ENCODE measurements around the gene BCL2A1. TPM values are rescaled to one million over a fixed set of nuclear protein-coding genes. Genes with fewer than 3 reads are reported as not detected.
"Not testable (repeated sequence)": the region's sequence is repeated elsewhere in the genome, so short reads cannot be mapped to it uniquely, and the experiment has no call there.

BCL2A1 gene
- 10 to 100 TPM; 25.4 to 28.5 TPM for total RNA-seq
- 10 to 100 TPM; 26.5 to 28.0 TPM for polyA plus RNA-seq

DNA sequence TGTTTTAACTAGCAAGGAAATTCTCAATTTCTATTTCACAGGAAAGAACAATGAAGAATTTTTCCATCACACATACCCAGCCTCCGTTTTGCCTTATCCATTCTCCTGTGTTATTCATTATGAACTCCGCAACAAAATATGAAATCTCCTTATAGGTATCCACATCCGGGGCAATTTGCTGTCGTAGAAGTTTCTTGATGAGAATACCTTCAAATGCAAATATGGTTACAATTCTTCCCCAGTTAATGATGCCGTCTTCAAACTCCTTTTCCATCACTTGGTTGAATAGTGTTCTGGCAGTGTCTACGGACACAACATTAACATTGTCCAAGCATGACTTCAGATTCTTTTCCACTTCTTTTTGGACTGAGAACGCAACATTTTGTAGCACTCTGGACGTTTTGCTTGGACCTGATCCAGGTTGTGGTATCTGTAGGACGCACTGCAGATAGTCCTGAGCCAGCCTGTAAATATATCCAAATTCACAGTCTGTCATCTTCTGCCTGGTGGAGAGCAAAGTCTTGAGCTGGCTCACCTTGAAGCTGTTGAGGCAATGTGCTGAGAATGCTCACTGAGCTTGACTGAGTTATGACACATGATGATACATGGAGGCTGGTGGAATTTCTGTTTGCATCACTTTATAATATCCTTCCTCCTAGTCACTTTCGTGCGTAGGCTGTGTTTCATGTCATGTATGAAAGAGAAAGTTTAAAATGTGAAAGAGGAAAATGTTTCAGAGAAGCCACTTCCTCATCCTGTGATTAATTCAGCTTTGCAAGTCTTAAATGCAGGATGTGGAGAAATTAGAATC lies at the start of gene BCL2A1:
Gene BCL2A1, minus strand, starts transcription at position 573 of the 811 bp plus-strand sequence. Its CDS starts 77 bp downstream, at position 496.
- H3K27ac ChIP-seq (ENCODE audit: low read depth, low read length), result peak within 1 kb of the TSS; percentile 64
- intact Hi-C loops (cut with micrococcal nuclease), result loop anchor here (1.0 to 2.0 kb wide), 4 partner anchors 22 to 90 kb away; partner anchors contain the start of gene MTHFS
- peak; percentile 67 to 82 (median 77) for DNase-seq
- peak within 1 kb of the TSS; percentile 87 to 98 (median 92) for H3K4me3 Mint-ChIP-seq
- H3K4me3 ChIP-seq (ENCODE audit: low read length in 2 of 2), result peak within 1 kb of the TSS; percentile 69 to 92
- peaks cover 0 to 8% of the 10 kb centered on the region in 2 donors for H3K36me3 Mint-ChIP-seq
- no peaks in the 10 kb centered on the region for H3K27me3 ChIP-seq (ENCODE audit: insufficient read depth, low read length)
- H3K4me1 ChIP-seq (ENCODE audit: insufficient read depth, low read length), result peaks cover 52% of the 10 kb centered on the region
- peak within 1 kb of the TSS; percentile 90 to 98 (median 95) for H3K27ac Mint-ChIP-seq
- H3K9me3 Mint-ChIP-seq, result peaks cover 0 to 2% (median 0%) of the 10 kb centered on the region in 8 donors
- H3K27me3 Mint-ChIP-seq, result no peaks in the 10 kb centered on the region
- peaks cover 38 to 63% (median 51%) of the 10 kb centered on the region in 4 donors for H3K4me1 Mint-ChIP-seq
- CTCF ChIA-PET (ENCODE audit: partially characterized antibody), result interaction anchor here (1.0 to 1.6 kb wide), 3 partner anchors 23 to 117 kb away, joined by 3 to 8 read pairs (median 3); no protein-coding TSS in a partner anchor
- no peaks in the 10 kb centered on the region for H3K9me3 ChIP-seq (ENCODE audit: control insufficient read depth in 1 of 2, low read length in 2 of 2)
- H3K36me3 ChIP-seq (ENCODE audit: insufficient read depth, low read length), result no peaks in the 10 kb centered on the region
- POLR2A ChIA-PET (ENCODE audit: partially characterized antibody), result interaction anchor here (0.8 to 7.0 kb wide), 6 partner anchors 11 to 90 kb away, joined by 3 to 165 read pairs (median 7); partner anchors contain the start of gene MTHFS

DNA sequence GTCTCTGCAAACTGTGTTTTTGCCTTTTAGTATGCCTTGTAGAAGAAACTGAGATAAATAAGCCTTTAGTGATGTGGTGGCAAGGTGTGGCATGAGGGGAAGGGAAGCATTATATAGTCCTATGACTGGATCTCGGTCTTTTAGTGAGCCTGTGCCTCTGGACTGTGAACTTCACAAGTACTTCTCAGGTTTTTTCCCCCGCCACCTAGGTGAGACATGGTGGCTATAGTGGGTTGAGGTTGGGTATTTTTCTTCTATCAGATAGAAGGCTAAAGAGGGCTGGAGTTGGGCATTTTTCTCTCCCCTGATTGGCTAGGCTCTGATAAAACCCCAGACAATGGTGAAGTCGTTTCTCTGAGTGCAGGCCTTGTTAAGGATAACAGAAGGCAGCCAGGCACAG lies 49.7 kb upstream of the BCL2A1 start:
- CTCF ChIA-PET (ENCODE audit: partially characterized antibody), result no interaction called here
- POLR2A ChIA-PET (ENCODE audit: partially characterized antibody), result no interaction called here
- Mint-ChIP-seq H3K27me3 (peaks cover 12% of the 10 kb centered on the region in 2 donors), H3K36me3 (no peaks in the 10 kb centered on the region), H3K27ac (peak overlapping the region in 1 of 7 donors; percentile 8), H3K4me1 (peaks cover 0 to 4% (median under 1%) of the 10 kb centered on the region in 4 donors), H3K9me3 (peaks cover 0 to 4% (median 0%) of the 10 kb centered on the region in 8 donors), H3K4me3 (no peak overlapping the region)
- intact Hi-C loops (cut with micrococcal nuclease), result no loop called here
- Histone ChIP-seq H3K9me3 (ENCODE audit: control insufficient read depth in 1 of 2, low read length in 2 of 2) (no peaks in the 10 kb centered on the region), H3K4me3 (ENCODE audit: low read length in 2 of 2) (no peak overlapping the region), H3K27me3 (ENCODE audit: insufficient read depth, low read length) (no peaks in the 10 kb centered on the region), H3K27ac (ENCODE audit: low read depth, low read length) (no peak overlapping the region), H3K36me3 (ENCODE audit: insufficient read depth, low read length) (no peaks in the 10 kb centered on the region), H3K4me1 (ENCODE audit: insufficient read depth, low read length) (no peaks in the 10 kb centered on the region)
- no peak for DNase-seq

DNA sequence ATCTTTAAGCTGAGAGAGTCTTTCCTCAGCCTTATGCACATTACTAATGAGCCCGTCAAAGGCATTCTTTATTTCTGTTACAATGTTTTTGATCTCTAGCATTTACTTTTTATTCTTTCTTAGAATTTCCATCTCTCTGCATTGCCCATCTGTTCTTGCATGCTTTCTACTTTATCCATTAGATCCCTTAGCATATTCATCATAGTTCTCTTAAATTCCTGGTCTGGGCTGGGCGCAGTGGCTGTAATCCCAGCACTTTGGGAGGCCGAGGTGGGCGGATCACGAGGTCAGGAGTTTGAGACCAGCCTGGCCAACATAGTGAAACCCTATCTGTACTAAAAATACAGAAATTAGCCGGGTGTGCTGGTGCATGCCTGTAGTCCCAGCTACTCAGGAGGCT lies 49.2 kb upstream of the BCL2A1 start:
- H3K4me1 Mint-ChIP-seq; H3K27ac Mint-ChIP-seq; intact Hi-C loops (cut with micrococcal nuclease); H3K36me3 ChIP-seq (ENCODE audit: insufficient read depth, low read length); H3K9me3 Mint-ChIP-seq; POLR2A ChIA-PET (ENCODE audit: partially characterized antibody); H3K36me3 Mint-ChIP-seq; H3K27me3 ChIP-seq (ENCODE audit: insufficient read depth, low read length); H3K27ac ChIP-seq (ENCODE audit: low read depth, low read length); H3K4me3 Mint-ChIP-seq; H3K4me3 ChIP-seq (ENCODE audit: low read length in 2 of 2); H3K9me3 ChIP-seq (ENCODE audit: control insufficient read depth in 1 of 2, low read length in 2 of 2); H3K4me1 ChIP-seq (ENCODE audit: insufficient read depth, low read length); CTCF ChIA-PET (ENCODE audit: partially characterized antibody); DNase-seq: not testable (repeated sequence)
- peaks cover 12% of the 10 kb centered on the region in 2 donors for H3K27me3 Mint-ChIP-seq

DNA sequence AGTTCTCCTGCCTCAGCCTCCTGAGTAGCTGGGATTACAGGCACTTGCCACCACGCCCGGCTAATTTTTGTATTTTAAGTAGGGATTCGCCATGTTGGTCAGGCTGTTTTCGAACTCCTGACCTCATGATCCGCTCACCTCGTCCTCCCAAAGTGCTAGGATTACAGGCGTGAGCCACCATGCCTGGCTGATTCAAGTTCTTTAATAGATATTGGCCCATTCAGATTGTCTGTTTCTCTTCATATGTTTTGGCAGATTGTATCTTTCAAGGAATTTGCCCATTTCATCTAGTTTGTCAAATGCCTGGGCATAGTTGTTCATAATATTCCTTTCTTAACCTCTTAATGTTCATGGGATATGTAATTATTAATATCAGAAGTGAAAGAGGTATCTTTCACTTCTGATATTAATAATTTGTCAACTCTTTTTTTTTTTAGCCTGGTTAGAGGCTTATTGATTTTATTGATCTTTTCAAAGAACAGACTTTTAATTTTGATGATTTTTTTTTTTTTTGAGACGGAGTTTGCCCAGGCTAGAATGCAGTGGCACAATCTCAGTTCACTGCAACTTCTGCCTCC lies 48.3 kb upstream of the BCL2A1 start:
- Mint-ChIP-seq H3K27me3 (peaks cover 12% of the 10 kb centered on the region in 2 donors), H3K9me3 (peaks cover 0 to 4% (median 0%) of the 10 kb centered on the region in 8 donors), H3K4me1 (peaks cover 0 to 4% (median under 1%) of the 10 kb centered on the region in 4 donors), H3K4me3 (no peak overlapping the region), H3K36me3 (no peaks in the 10 kb centered on the region), H3K27ac (no peak overlapping the region)
- no peak overlapping the region for H3K27ac ChIP-seq (ENCODE audit: low read depth, low read length)
- POLR2A ChIA-PET (ENCODE audit: partially characterized antibody), result no interaction called here
- no peaks in the 10 kb centered on the region for H3K9me3 ChIP-seq (ENCODE audit: control insufficient read depth in 1 of 2, low read length in 2 of 2)
- no peaks in the 10 kb centered on the region for H3K36me3 ChIP-seq (ENCODE audit: insufficient read depth, low read length)
- no peak for DNase-seq
- CTCF ChIA-PET (ENCODE audit: partially characterized antibody), result no interaction called here
- H3K4me3 ChIP-seq (ENCODE audit: low read length in 2 of 2), result no peak overlapping the region
- intact Hi-C loops (cut with micrococcal nuclease), result no loop called here
- H3K4me1 ChIP-seq (ENCODE audit: insufficient read depth, low read length), result no peaks in the 10 kb centered on the region
- H3K27me3 ChIP-seq (ENCODE audit: insufficient read depth, low read length), result no peaks in the 10 kb centered on the region

DNA sequence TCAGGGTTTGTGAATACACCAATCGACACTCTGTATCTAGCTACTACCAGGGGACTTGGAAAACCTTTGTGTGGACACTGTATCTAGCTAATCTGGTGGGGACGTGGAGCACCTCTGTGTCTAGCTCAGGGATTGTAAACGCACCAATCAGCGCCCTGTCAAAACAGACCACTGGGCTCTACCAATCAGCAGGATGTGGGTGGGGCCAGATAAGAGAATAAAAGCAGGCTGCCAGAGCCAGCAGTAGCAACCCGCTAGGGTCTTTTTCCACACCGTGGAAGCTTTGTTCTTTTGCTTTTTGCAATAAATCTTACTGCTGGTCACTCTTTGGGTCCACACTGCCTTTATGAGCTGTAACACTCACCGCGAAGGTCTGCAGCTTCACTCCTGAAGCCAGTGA lies 46.1 kb upstream of the BCL2A1 start:
- H3K4me1 ChIP-seq (ENCODE audit: insufficient read depth, low read length); POLR2A ChIA-PET (ENCODE audit: partially characterized antibody); H3K4me3 ChIP-seq (ENCODE audit: low read length in 2 of 2); H3K27ac ChIP-seq (ENCODE audit: low read depth, low read length); H3K36me3 Mint-ChIP-seq; H3K4me3 Mint-ChIP-seq; H3K36me3 ChIP-seq (ENCODE audit: insufficient read depth, low read length); DNase-seq; H3K9me3 ChIP-seq (ENCODE audit: control insufficient read depth in 1 of 2, low read length in 2 of 2); H3K9me3 Mint-ChIP-seq; H3K4me1 Mint-ChIP-seq; H3K27me3 Mint-ChIP-seq; H3K27ac Mint-ChIP-seq; intact Hi-C loops (cut with micrococcal nuclease); CTCF ChIA-PET (ENCODE audit: partially characterized antibody); H3K27me3 ChIP-seq (ENCODE audit: insufficient read depth, low read length): not testable (repeated sequence)

DNA sequence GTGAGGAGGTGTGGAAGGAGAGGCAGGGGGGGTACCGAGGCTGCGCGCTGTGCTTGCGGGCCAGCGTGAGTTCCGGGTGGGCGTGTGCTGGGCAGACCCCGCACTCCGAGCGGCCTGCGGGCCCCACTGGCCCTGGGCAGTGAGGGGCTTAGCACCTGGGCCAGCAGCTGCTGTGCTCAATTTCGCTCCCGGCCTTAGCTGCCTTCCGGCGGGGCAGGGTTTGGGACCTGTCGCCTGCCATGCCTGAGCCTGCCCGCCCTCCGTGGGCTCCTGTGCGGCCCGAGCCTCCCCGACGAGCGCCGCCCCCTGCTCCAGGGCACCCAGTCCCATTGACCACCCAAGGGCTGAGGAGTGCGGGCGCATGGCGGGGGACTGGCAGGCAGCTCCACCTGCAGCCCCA lies 45.5 kb upstream of the BCL2A1 start:
- POLR2A ChIA-PET (ENCODE audit: partially characterized antibody); H3K4me1 ChIP-seq (ENCODE audit: insufficient read depth, low read length); H3K9me3 ChIP-seq (ENCODE audit: control insufficient read depth in 1 of 2, low read length in 2 of 2); H3K4me3 Mint-ChIP-seq; intact Hi-C loops (cut with micrococcal nuclease); CTCF ChIA-PET (ENCODE audit: partially characterized antibody); H3K27me3 Mint-ChIP-seq; H3K27ac Mint-ChIP-seq; DNase-seq; H3K4me1 Mint-ChIP-seq; H3K9me3 Mint-ChIP-seq; H3K36me3 Mint-ChIP-seq; H3K4me3 ChIP-seq (ENCODE audit: low read length in 2 of 2); H3K27ac ChIP-seq (ENCODE audit: low read depth, low read length); H3K27me3 ChIP-seq (ENCODE audit: insufficient read depth, low read length); H3K36me3 ChIP-seq (ENCODE audit: insufficient read depth, low read length): not testable (repeated sequence)

DNA sequence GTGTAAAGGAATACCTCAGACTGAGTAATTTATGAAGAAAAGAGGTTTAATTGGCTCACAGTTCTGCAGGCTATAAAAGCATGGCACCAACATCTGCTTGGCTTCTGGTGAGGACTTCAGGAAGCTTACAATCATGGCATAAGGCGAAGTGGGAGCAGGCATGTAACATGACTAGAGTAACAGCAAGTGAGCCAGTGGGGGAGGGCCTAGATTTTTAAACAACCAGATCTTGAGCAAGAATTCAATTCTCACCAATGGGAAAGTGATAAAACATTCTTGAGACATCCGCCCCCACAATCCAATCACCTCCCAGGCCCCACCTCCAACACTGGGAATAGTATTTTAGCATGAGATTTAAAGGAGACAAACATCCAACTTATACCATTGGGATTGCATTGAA lies 44.2 kb upstream of the BCL2A1 start:
- Histone ChIP-seq H3K9me3 (ENCODE audit: control insufficient read depth in 1 of 2, low read length in 2 of 2) (no peaks in the 10 kb centered on the region), H3K27ac (ENCODE audit: low read depth, low read length) (no peak overlapping the region), H3K4me3 (ENCODE audit: low read length in 2 of 2) (no peak overlapping the region), H3K36me3 (ENCODE audit: insufficient read depth, low read length) (no peaks in the 10 kb centered on the region), H3K4me1 (ENCODE audit: insufficient read depth, low read length) (no peaks in the 10 kb centered on the region), H3K27me3 (ENCODE audit: insufficient read depth, low read length) (no peaks in the 10 kb centered on the region)
- Mint-ChIP-seq H3K4me1 (peaks cover 0 to 2% (median 0%) of the 10 kb centered on the region in 4 donors), H3K4me3 (no peak overlapping the region), H3K36me3 (no peaks in the 10 kb centered on the region), H3K27me3 (peaks cover 0 to 2% of the 10 kb centered on the region in 2 donors), H3K9me3 (no peaks in the 10 kb centered on the region), H3K27ac (no peak overlapping the region)
- ChIA-PET POLR2A (ENCODE audit: partially characterized antibody) (interaction anchor here (0.9 kb wide), 1 partner anchor 38 kb away, joined by 3 read pairs; no protein-coding TSS in a partner anchor), CTCF (ENCODE audit: partially characterized antibody) (no interaction called here)
- DNase-seq, result no peak
- intact Hi-C loops (cut with micrococcal nuclease), result no loop called here

Measured in CD4-positive, alpha-beta memory T cell (primary cell).